Right lobe of liver (tissue), 4 donors: ENCODE data around the gene RXFP1.

Source experiments
- POLR2A ChIP-seq: fragments of 450-650 bp; IDR thresholded peaks from one replicate; pipeline ENCODE4 v1.6.1; 2017; ENCODE audit warnings: antibody characterized with exemption, mild to moderate bottlenecking
- TF ChIP-seq, protein P1 (sequence below), 4 donors: fragments of 200-600 bp in 3 of 4; fragments of 450-650 bp in 1 of 4; IDR thresholded peaks; one replicate each; pipeline versions ENCODE4 v1.5.1 to v1.8.0; 2016 to 2022; ENCODE audit warnings: antibody characterized with exemption in 4 of 4, mild to moderate bottlenecking in 2 of 4
- donor health status: DM: no; HTN: no; CAD: no.
- donor health status: DM: no; HTN: no; CAD: no.
- donor health status: DM: no; HTN: yes; CAD: no.

DNA sequence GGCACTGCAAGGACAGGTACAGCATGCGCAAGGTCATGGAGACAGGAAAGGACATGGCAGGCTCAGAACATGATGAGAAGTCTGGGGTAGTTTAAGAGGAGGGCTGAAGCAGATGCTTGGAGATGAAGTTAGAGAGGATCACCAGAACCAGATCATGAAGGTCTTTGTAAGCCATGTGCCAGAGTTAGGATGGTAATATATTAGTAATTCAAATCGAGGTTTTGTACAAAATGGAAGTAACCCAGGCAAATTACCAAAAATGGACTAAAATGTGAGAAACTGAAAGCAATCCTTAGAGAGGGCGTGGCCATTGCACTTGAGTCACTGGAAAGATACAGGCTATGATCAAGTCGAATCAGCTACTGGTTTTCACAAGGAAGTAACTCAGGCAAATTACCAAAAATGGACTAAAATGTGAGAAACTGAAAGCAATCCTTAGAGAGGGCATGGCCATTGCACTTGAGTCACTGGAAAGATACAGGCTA lies 13.5 kb downstream of the RXFP1 start:
- TF ChIP-seq, protein P1, sequence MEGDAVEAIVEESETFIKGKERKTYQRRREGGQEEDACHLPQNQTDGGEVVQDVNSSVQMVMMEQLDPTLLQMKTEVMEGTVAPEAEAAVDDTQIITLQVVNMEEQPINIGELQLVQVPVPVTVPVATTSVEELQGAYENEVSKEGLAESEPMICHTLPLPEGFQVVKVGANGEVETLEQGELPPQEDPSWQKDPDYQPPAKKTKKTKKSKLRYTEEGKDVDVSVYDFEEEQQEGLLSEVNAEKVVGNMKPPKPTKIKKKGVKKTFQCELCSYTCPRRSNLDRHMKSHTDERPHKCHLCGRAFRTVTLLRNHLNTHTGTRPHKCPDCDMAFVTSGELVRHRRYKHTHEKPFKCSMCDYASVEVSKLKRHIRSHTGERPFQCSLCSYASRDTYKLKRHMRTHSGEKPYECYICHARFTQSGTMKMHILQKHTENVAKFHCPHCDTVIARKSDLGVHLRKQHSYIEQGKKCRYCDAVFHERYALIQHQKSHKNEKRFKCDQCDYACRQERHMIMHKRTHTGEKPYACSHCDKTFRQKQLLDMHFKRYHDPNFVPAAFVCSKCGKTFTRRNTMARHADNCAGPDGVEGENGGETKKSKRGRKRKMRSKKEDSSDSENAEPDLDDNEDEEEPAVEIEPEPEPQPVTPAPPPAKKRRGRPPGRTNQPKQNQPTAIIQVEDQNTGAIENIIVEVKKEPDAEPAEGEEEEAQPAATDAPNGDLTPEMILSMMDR (IDR thresholded peaks at IDR 0.05) = no peak
- no peak for TF ChIP-seq POLR2A
